ENCODE data around the gene NAV3. TPM values are rescaled to one million over a fixed set of nuclear protein-coding genes. Genes with fewer than 3 reads are reported as not detected.

Gene NAV3
- total RNA-seq, 1 experiment from 2014 or later, result 4.1 TPM

DNA sequence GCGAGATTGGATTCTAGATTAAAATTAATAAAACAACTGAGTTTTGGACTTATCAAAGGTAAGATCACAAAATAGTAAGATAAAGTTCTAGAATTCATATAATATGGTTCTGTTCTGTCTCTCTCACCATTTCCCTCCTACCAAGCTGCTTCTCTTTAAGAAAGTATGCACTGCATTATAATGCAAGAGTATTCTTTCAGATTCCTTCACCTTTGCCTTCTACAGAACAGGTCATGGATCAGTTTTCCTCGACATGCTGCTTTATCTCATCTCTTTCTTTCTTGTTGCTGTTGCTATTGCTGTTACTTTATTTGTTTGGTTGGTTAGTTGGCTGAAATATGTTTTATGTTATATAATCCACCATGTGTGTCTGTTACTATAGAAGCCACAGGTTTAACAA is 357.0 kb downstream of the NAV3 start:
- intact Hi-C loops (cut with micrococcal nuclease; ENCODE audit: unreplicated experiment), result no loop called here

GRCh38 chr12:78189656-78190055 is 359.0 kb downstream of the NAV3 start:
- TF ChIP-seq, protein P1, sequence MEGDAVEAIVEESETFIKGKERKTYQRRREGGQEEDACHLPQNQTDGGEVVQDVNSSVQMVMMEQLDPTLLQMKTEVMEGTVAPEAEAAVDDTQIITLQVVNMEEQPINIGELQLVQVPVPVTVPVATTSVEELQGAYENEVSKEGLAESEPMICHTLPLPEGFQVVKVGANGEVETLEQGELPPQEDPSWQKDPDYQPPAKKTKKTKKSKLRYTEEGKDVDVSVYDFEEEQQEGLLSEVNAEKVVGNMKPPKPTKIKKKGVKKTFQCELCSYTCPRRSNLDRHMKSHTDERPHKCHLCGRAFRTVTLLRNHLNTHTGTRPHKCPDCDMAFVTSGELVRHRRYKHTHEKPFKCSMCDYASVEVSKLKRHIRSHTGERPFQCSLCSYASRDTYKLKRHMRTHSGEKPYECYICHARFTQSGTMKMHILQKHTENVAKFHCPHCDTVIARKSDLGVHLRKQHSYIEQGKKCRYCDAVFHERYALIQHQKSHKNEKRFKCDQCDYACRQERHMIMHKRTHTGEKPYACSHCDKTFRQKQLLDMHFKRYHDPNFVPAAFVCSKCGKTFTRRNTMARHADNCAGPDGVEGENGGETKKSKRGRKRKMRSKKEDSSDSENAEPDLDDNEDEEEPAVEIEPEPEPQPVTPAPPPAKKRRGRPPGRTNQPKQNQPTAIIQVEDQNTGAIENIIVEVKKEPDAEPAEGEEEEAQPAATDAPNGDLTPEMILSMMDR (IDR thresholded peaks at IDR 0.05; ENCODE audit: unreplicated experiment), result no peak
- Mint-ChIP-seq H3K36me3 (ENCODE audit: insufficient read depth, unreplicated experiment) (no peaks in the 10 kb centered on the region), H3K27me3 (ENCODE audit: unreplicated experiment) (no peaks in the 10 kb centered on the region), H3K27ac (ENCODE audit: unreplicated experiment) (no peak overlapping the region), H3K4me3 (ENCODE audit: low read depth, unreplicated experiment) (no peak overlapping the region), H3K9me3 (ENCODE audit: low read depth, unreplicated experiment) (no peaks in the 10 kb centered on the region), H3K4me1 (ENCODE audit: low read depth, unreplicated experiment) (no peaks in the 10 kb centered on the region)
- intact Hi-C loops (cut with micrococcal nuclease; ENCODE audit: unreplicated experiment), result no loop called here
- CTCF ChIA-PET, result no interaction called here
- BruUV-seq (replicated peaks), result no TSS peak
- DNase-seq, result no peak

More for the DNA sequence above, 357.0 kb downstream of the NAV3 start:
- H3K27me3 Mint-ChIP-seq (ENCODE audit: unreplicated experiment), result no peaks in the 10 kb centered on the region
- peaks cover 8% of the 10 kb centered on the region for H3K4me1 Mint-ChIP-seq (ENCODE audit: low read depth, unreplicated experiment)
- no peaks in the 10 kb centered on the region for H3K36me3 Mint-ChIP-seq (ENCODE audit: insufficient read depth, unreplicated experiment)
- DNase-seq, result no peak
- TF ChIP-seq, protein P1 (IDR thresholded peaks at IDR 0.05; ENCODE audit: unreplicated experiment), result no peak
- no TSS peak for BruUV-seq (replicated peaks)
- CTCF ChIA-PET, result no interaction called here
- no peak overlapping the region for H3K4me3 Mint-ChIP-seq (ENCODE audit: low read depth, unreplicated experiment)
- H3K27ac Mint-ChIP-seq (ENCODE audit: unreplicated experiment), result no peak overlapping the region
- no peaks in the 10 kb centered on the region for H3K9me3 Mint-ChIP-seq (ENCODE audit: low read depth, unreplicated experiment)

- no peak for DNase-seq
- intact Hi-C loops (cut with micrococcal nuclease; ENCODE audit: unreplicated experiment), result no loop called here
- no TSS peak for BruUV-seq (replicated peaks)
- H3K27me3 Mint-ChIP-seq (ENCODE audit: unreplicated experiment), result no peaks in the 10 kb centered on the region
- H3K27ac Mint-ChIP-seq (ENCODE audit: unreplicated experiment), result no peak overlapping the region
- H3K9me3 Mint-ChIP-seq (ENCODE audit: low read depth, unreplicated experiment), result no peaks in the 10 kb centered on the region
- no peaks in the 10 kb centered on the region for H3K36me3 Mint-ChIP-seq (ENCODE audit: insufficient read depth, unreplicated experiment)
- CTCF ChIA-PET, result interaction anchor here (0.6 kb wide), 1 partner anchor 12 kb away, joined by 3 read pairs; no protein-coding TSS in a partner anchor
- no peaks in the 10 kb centered on the region for H3K4me1 Mint-ChIP-seq (ENCODE audit: low read depth, unreplicated experiment)
- H3K4me3 Mint-ChIP-seq (ENCODE audit: low read depth, unreplicated experiment), result no peak overlapping the region
- TF ChIP-seq, protein P1 (IDR thresholded peaks at IDR 0.05; ENCODE audit: unreplicated experiment), result no peak
Measured at GRCh38 chr12:78191611-78192010, 360.9 kb downstream of the NAV3 start.

- Mint-ChIP-seq H3K4me3 (ENCODE audit: low read depth, unreplicated experiment) (no peak overlapping the region), H3K36me3 (ENCODE audit: insufficient read depth, unreplicated experiment) (no peaks in the 10 kb centered on the region), H3K4me1 (ENCODE audit: low read depth, unreplicated experiment) (no peaks in the 10 kb centered on the region), H3K9me3 (ENCODE audit: low read depth, unreplicated experiment) (no peaks in the 10 kb centered on the region), H3K27me3 (ENCODE audit: unreplicated experiment) (no peaks in the 10 kb centered on the region), H3K27ac (ENCODE audit: unreplicated experiment) (no peak overlapping the region)
- CTCF ChIA-PET, result interaction anchor here (0.5 kb wide), 2 partner anchors 499 to 801 kb away, joined by 4 read pairs; no protein-coding TSS in a partner anchor
- no peak for DNase-seq
- BruUV-seq (replicated peaks), result no TSS peak
- intact Hi-C loops (cut with micrococcal nuclease; ENCODE audit: unreplicated experiment), result no loop called here
- TF ChIP-seq, protein P1 (IDR thresholded peaks at IDR 0.05; ENCODE audit: unreplicated experiment), result no peak
Measured at GRCh38 chr12:78192979-78193378, 362.3 kb downstream of the NAV3 start.

All from Calu3 (cell line).